ENCODE measurements around the gene PGM2L1. TPM values are rescaled to one million over a fixed set of nuclear protein-coding genes. Genes with fewer than 3 reads are reported as not detected.

PGM2L1 gene
- 5.1 and 5.3 TPM in 2 replicates for total RNA-seq

DNA sequence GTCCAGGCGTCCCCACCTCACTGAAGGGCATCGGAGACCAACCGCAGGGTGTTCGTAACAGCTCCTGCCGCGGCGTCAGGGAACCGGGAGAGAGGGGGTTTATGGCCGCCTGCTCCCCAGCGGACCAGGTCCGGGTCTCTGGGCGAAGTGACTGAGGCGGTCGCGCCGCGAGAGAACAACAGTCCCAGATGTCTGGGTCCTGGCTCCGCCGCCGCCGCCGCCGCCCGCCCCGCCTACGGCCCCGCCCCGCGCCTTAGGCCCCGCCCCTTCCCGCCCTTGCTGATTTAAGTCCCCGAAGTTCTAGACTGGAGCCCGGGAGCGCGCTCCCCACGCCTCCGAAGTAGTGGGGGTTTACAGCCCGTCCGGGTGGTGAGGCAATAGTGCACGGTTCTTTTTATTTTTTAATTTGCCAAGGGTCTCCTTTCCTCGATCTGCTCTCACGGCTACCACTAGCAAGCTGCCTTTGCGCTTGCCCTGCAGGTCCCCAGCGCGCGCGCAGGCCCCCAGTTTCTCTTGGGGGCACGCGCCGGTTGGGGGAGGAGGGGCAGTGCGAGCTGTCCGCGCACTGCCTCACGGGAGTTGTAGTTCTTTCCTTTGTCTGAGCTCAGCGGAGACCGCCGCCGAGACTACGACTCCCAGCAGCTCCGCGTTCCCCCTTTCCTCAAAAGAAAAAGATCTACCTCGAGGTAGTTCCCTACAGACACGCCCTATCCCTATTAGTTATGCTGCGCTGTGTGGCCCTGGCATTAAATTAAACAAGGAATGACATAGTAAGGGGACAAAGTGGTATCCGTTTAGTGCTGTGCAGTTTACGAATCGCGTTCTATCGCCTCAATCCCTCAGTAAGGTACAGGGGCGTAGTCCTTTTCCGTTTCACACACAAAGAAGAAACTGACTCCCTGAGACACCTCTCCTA lies at the start of gene PGM2L1:
TSS of gene PGM2L1 (minus strand) at position 190 of the 916 bp plus-strand sequence. CDS start 272 bp downstream, outside the sequence.
- intact Hi-C loops (cut with micrococcal nuclease) = loop anchor here (1.0 to 10.0 kb wide), 18 partner anchors 18 to 1984 kb away; partner anchors contain the start of genes C2CD3, CLPB, COA4 and FAM168A

GRCh38 chr11:74447720-74448119 lies 49.5 kb upstream of the PGM2L1 start:
- intact Hi-C loops (cut with micrococcal nuclease) = no loop called here

GRCh38 chr11:74446532-74446938 lies 48.3 kb upstream of the PGM2L1 start:
- intact Hi-C loops (cut with micrococcal nuclease) = no loop called here

DNA sequence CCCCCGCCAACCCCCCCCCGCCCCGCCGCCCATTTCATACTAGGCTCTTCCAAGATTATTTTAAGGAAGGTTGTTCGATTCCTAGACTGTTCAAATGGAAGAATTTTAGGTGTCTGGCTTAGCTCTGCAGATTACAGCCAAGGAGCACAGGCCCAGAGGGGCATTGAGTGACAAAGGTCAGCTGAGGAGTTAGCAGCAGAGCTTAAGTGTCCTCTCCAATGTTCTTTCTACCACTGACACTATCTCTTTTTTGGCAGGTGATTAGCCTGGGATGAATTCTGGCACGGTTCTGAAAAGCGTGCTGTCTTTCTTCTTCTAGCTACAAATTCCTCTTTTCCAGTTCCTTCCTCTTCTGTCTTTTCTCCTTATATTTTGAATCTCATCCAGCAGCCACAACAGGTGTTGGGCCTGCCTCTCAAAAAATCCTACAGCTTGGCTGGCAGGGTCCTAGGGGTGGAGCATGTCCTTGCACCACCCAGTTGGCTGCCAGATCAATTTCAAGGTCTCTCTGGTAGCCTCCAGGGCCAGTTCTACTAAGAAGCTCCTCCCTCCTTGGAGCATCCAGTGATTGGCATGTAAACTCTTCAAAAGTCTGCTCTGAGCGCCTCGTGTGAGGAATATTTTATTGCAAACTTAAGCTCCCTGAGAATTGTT lies 46.1 kb upstream of the PGM2L1 start:
- intact Hi-C loops (cut with micrococcal nuclease) = no loop called here

DNA sequence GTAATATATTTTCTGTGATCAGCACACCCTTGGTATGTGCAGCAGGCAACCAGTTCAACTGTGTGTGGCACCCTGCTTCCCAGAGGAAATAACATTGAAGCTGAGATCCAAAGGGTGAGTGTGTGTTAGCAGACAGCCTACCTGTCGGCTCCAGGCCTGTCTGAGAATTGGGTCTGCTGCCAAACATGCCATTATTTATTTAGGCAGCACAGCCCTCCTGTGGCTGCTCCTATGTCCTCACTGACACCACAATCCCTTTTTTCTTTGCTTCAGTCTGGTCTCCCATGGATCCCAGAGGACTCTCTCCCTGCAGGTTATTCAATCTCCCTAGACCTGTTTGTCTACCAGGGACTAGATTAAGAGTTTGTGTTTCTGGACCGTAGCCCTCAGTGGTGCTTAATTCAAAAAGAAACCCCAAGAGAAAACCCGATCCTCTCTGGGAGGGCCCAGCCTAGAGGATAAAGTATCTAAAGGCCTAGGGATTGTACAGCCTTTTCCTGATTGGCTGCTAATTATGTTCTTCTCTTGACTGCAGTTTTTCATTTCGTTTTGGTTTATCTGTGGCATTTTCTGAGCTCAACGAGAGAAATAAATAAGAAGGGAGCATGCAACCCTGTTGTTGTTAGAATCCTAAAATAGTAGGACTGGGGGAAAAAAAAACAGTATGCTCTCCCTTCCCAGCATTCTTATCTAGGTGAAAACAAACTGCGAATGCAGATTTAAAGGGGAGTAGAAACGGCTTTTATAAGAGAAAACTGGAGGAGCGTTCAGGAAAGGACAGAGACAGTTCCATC lies 45.0 kb upstream of the PGM2L1 start:
- intact Hi-C loops (cut with micrococcal nuclease) = no loop called here

GRCh38 chr11:74442636-74443035 lies 44.4 kb upstream of the PGM2L1 start:
- intact Hi-C loops (cut with micrococcal nuclease) = no loop called here

GRCh38 chr11:74438681-74439080 lies 40.4 kb upstream of the PGM2L1 start:
- intact Hi-C loops (cut with micrococcal nuclease) = no loop called here

- intact Hi-C loops (cut with micrococcal nuclease) = no loop called here
Observed at GRCh38 chr11:74437441-74438042, 39.3 kb upstream of the PGM2L1 start.

- intact Hi-C loops (cut with micrococcal nuclease) = no loop called here
Observed at GRCh38 chr11:74434528-74434927, 36.3 kb upstream of the PGM2L1 start.

GRCh38 chr11:74429205-74429604 lies 31.0 kb upstream of the PGM2L1 start:
- intact Hi-C loops (cut with micrococcal nuclease) = no loop called here

DNA sequence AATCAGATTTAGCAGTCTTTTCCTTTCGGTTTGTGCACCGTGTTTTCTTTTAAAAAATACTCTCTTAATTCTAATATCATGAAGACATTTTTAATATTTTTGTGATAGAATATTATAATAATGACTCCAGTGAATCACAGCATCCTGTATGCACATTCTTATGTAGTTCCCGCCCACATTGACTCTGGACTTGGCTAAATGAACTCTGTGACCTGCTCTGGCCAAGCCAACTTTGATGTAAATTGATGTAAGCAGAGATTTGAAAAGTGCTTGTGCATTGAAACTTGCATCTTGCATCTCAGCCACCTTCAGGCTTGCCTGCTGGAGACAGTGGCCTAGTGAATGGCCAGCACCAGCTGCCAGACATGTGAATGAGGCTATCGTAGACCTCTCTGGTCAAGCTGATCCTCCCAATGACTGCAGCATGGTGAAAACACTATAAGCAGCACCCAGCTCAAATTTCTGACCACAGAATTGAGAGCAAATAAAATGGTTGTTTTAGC lies 29.2 kb upstream of the PGM2L1 start:
- intact Hi-C loops (cut with micrococcal nuclease) = no loop called here

DNA sequence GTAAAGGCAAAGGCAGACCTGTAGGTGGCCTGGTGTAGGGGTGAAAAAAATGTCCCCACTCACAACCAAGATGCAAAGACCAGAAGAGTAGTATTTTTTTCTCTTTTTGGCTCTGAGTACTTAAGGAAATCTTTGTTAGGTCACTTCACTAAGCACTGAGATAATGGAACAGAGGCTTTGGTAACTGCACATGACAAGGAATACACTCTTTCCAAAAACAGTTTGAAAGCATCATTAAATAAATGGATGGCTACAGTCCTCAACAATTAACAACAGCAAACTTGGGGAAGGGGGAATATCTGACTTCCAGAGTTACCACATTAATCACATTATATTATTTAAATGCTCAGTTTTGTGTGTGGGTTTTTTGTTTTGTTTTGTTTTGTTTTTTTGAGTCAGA lies 26.9 kb upstream of the PGM2L1 start:
- intact Hi-C loops (cut with micrococcal nuclease) = no loop called here

DNA sequence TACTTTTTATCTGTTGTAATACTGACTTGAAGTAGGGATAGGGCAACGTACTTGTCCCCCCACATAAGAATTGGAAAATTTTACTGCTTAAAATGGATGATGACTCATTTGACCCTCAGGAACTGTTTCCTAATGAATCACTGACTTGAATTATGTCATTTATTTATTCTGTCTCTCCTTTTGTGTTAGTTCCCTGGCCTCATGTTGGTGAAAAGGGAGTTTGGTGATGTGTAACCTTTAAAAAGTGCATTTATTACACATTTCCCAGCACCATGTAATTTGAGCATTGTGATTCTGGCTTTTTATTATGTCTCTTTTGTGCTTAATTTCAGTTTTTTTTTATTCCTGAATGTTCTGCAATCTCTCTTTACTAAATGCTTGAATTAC lies 20.3 kb upstream of the PGM2L1 start:
- intact Hi-C loops (cut with micrococcal nuclease) = no loop called here

DNA sequence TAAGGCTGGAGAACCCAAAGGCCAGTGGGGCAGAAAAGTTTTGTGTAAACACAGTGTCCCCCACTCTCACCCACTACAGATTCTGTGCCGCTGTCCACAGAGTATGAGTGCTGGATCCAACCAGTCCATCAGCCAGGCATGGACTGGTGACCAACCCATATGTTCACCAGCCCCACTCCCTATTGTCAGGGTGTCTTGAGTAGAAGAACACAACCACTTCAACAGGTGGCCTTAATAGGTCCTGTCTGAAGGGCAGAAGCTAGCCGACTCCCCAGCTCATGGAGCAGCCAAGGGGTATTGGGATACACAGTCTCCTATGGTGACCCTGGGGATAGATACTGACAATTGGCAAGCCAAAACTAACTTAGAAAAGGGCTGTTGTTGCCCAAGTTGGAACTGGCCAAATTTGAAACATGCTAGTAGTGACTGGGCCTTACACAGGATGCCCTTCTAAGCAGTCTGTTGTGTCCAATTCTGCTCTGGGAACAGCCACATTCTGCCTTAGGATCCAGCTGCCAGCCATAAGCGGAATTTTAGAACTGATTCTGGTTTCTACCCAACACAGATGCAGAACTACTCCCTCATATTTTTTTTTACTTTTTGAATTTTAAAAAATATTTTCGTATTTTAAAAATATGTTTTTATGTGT lies 19.8 kb upstream of the PGM2L1 start:
- intact Hi-C loops (cut with micrococcal nuclease) = loop anchor here (2.0 kb wide), 1 partner anchor 19 kb away; the partner anchor contains the start of gene PGM2L1

DNA sequence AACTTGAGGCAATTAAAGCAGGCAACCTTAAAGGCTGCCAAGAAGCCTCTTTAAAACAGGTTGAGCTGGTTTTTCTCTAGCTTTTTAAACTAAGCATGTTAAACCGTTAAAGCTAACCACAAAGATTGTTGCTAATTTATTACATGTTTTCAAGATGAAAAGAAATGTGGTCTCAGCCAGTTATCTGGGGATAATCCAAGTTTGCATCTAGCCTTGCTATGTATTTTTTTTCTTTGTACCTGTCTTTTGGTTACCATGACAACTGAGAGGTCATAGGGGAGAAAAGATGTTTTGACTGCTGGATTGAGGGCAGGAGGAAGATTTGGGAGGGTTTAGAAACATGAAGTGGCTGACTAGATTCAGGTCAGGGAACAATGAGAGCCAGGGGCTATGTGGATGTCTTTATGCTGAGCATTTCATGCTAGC lies 19.2 kb upstream of the PGM2L1 start:
- intact Hi-C loops (cut with micrococcal nuclease) = loop anchor here (2.0 kb wide), 1 partner anchor 19 kb away; the partner anchor contains the start of gene PGM2L1

DNA sequence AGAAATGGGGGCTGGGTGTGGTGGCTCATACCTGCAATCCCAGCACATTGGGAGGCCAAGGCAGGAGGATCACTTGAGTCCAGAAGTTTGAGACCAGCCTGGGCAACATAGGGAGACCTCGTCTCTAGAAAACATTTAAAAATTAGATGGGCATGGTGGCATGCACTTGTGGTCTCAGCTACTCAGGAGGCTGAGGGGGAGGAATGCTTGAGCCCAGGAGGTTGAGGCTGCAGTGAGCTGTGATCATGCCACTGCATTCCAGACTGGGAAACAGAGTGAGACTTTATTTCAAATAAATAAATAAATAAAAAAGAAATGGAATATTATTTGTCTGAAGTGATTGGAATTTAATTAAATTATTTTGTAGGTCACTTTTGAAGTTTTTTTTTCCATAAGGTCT lies 18.7 kb upstream of the PGM2L1 start:
- intact Hi-C loops (cut with micrococcal nuclease) = loop anchor here (2.0 kb wide), 1 partner anchor 18 kb away; the partner anchor contains the start of gene PGM2L1

GRCh38 chr11:74412733-74413359 lies 14.6 kb upstream of the PGM2L1 start:
- intact Hi-C loops (cut with micrococcal nuclease) = no loop called here

DNA sequence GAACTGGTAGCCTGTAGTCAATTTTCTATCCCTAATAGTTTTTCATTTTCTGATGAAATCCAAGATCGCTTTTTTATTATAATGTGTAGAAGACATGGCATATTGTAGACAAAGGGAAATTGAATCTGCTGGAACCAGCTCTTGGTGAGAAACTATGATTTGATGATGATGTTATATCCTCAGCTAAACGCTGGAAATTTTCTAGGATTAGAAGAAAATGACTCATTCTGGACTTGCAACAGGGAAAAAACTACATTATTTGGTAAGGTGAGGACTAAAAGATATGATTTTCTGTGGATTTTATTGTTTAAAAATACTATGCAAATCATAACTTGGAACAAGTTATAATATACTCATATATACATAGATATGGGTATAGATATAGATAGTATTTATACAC lies 14.1 kb upstream of the PGM2L1 start:
- intact Hi-C loops (cut with micrococcal nuclease) = no loop called here

GRCh38 chr11:74409633-74410032 lies 11.4 kb upstream of the PGM2L1 start:
- intact Hi-C loops (cut with micrococcal nuclease) = no loop called here
